OCI-LY1 (cell line): ENCODE measurements around the gene HMGB3.

Experiments
- H2AFZ ChIP-seq: fragments of 200-600 bp; sonication (generic), shearing (Covaris generic); 2 replicates; pipeline ENCODE4 v1.6.0; 2014; ENCODE audit warnings: antibody characterized with exemption, mild to moderate bottlenecking, low read length
- H3F3A ChIP-seq: fragments of 200-600 bp; sonication (generic), shearing (Covaris generic); 2 replicates; pipeline ENCODE4 v1.6.0; 2014; ENCODE audit warnings: mild to moderate bottlenecking, antibody characterized with exemption, low read length, moderate library complexity; ENCODE audit not compliant: insufficient read depth
- H3K27ac ChIP-seq: fragments of 200-600 bp; sonication (generic); 2 replicates; pipeline ENCODE4 v1.5.1; 2014; ENCODE audit warnings: low read length, mixed run types, mild to moderate bottlenecking, low read depth; ENCODE audit not compliant: poor library complexity, severe bottlenecking
- H3K27me3 ChIP-seq: fragments of 200-600 bp; sonication (generic); 2 replicates; pipeline ENCODE4 v1.6.0; 2014; ENCODE audit warnings: antibody characterized with exemption, mild to moderate bottlenecking, low read length, moderate library complexity; ENCODE audit not compliant: insufficient read depth
- H3K36me3 ChIP-seq: fragments of 200-600 bp; sonication (generic); 2 replicates; pipeline ENCODE4 v1.6.1; 2014; ENCODE audit warnings: mild to moderate bottlenecking, antibody characterized with exemption, low read length, moderate library complexity, mixed read lengths; ENCODE audit not compliant: insufficient read depth
- H3K4me1 ChIP-seq: fragments of 200-600 bp; sonication (generic); 2 replicates; pipeline ENCODE4 v1.5.1; 2014; ENCODE audit warnings: mild to moderate bottlenecking, low read length, moderate library complexity; ENCODE audit not compliant: insufficient read depth, severe bottlenecking
- H3K4me2 ChIP-seq: fragments of 200-600 bp; sonication (generic), shearing (Covaris generic); 2 replicates; pipeline ENCODE4 v1.6.1; 2014; ENCODE audit warnings: low read length
- H3K4me3 ChIP-seq: fragments of 200-600 bp; sonication (generic); 2 replicates; pipeline ENCODE4 v1.5.1; 2014; ENCODE audit warnings: low read length, low read depth, mild to moderate bottlenecking, mixed read lengths; ENCODE audit not compliant: poor library complexity, severe bottlenecking
- H3K79me2 ChIP-seq: fragments of 200-600 bp; shearing (Covaris generic); 2 replicates; pipeline ENCODE4 v1.6.1; 2016; ENCODE audit warnings: mixed run types, low read length, mixed read lengths; ENCODE audit not compliant: insufficient read depth
- H3K9ac ChIP-seq: fragments of 200-600 bp; sonication (generic), shearing (Covaris generic); 2 replicates; pipeline ENCODE4 v1.6.1; 2014; ENCODE audit warnings: mild to moderate bottlenecking, low read length, mixed read lengths
- H3K9me2 ChIP-seq: fragments of 200-600 bp; sonication (generic), shearing (Covaris generic); 2 replicates; pipeline ENCODE4 v1.6.1; 2014; ENCODE audit warnings: low read depth, mild to moderate bottlenecking, low read length, mixed read lengths
- H3K9me3 ChIP-seq: fragments of 200-600 bp; shearing (Covaris generic); 2 replicates; pipeline ENCODE4 v1.6.1; 2014; ENCODE audit warnings: low read length, mixed read lengths
- H4K20me1 ChIP-seq: fragments of 200-600 bp; sonication (generic), shearing (Covaris generic); 2 replicates; pipeline ENCODE4 v1.6.0; 2016; ENCODE audit warnings: mild to moderate bottlenecking, low read length; ENCODE audit not compliant: insufficient read depth
- EZH2 ChIP-seq: fragments of 200-600 bp; sonication (generic), shearing (Covaris generic); IDR thresholded peaks from 2 replicates; pipeline ENCODE4 v1.8.0; 2017; ENCODE audit warnings: borderline replicate concordance, mixed run types, mild to moderate bottlenecking, antibody characterized with exemption, low read length, moderate library complexity, mixed read lengths
- TF ChIP-seq, protein P1 (sequence below): fragments of 200-600 bp; sonication (generic), shearing (Covaris generic); IDR thresholded peaks from 2 replicates; pipeline ENCODE4 v1.5.1; 2017; ENCODE audit warnings: mild to moderate bottlenecking, antibody characterized with exemption, low read length, moderate library complexity, mixed read lengths

Gene HMGB3

DNA sequence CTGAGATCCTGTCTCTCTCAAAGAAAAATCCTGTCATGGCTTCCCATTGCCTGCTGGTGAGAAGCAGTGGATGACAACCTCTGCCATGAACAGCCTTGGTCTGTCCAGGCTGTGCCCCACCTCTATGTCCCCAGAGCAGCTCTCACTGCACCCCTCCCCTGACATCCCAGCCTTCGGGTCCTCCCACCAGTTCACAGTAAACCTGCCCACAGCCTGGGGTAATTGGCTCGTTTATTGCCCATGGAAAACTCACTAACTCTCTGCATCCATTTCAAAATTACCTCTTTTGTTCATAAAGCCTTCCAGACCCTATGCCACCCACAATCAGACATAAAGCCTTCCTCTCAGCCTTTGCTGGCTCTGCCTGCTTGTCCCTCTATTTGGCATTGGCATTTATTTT lies 10.7 kb upstream of the HMGB3 start:
- Histone ChIP-seq H3K4me3 (no peak overlapping the region), H3K9ac (no peak overlapping the region), H3K9me2 (no peaks in the 10 kb centered on the region), H3F3A (no peaks in the 10 kb centered on the region), H3K4me2 (no peak overlapping the region), H3K4me1 (no peaks in the 10 kb centered on the region), H3K27ac (no peak overlapping the region), H3K36me3 (no peaks in the 10 kb centered on the region), H2AFZ (no peak overlapping the region), H3K27me3 (no peaks in the 10 kb centered on the region), H3K79me2 (no peaks in the 10 kb centered on the region), H4K20me1 (no peaks in the 10 kb centered on the region), H3K9me3 (no peaks in the 10 kb centered on the region)
- no peak for TF ChIP-seq EZH2
- TF ChIP-seq, protein P1, sequence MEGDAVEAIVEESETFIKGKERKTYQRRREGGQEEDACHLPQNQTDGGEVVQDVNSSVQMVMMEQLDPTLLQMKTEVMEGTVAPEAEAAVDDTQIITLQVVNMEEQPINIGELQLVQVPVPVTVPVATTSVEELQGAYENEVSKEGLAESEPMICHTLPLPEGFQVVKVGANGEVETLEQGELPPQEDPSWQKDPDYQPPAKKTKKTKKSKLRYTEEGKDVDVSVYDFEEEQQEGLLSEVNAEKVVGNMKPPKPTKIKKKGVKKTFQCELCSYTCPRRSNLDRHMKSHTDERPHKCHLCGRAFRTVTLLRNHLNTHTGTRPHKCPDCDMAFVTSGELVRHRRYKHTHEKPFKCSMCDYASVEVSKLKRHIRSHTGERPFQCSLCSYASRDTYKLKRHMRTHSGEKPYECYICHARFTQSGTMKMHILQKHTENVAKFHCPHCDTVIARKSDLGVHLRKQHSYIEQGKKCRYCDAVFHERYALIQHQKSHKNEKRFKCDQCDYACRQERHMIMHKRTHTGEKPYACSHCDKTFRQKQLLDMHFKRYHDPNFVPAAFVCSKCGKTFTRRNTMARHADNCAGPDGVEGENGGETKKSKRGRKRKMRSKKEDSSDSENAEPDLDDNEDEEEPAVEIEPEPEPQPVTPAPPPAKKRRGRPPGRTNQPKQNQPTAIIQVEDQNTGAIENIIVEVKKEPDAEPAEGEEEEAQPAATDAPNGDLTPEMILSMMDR, result no peak

DNA sequence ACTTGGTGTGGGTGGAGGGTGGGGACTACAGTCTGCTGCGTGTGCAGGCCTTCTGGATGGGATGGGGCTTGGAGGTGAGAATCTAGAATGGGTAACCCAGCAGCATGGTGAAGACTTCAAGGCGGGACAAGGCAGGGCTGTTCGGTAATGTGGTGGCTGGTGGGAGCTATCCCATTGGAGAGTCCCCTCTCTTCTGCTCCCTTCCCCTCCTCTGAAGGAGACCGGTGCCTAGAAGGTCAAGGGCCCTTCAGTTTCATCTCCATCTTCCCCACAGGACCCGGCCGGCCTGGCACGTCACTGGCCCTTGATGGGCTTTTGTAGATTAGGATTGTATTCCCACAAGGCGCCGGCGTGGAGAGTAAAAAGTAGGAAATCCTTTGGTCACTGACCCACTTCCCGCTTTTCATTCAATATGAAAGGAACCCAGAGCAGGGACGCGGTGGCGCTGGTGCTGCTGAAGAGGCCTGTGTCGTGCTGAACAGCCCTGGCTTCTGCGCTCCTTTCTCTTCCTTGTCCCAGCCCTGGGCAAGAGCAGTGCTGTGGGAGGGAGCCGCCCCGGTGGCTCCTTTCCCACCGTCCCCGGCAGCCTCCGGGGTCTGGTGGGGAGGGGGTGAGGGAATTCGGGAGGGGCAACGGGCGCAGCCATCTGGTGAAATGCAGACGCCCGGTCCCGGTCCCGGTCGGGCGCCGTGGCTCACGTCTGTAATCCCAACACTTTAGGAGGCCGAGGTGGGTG lies 7.3 kb upstream of the HMGB3 start:
- TF ChIP-seq, protein P1, result no peak
- TF ChIP-seq EZH2, result no peak
- Histone ChIP-seq H3K79me2 (no peaks in the 10 kb centered on the region), H3K9ac (no peak overlapping the region), H3K4me2 (no peak overlapping the region), H3K36me3 (no peaks in the 10 kb centered on the region), H3K4me3 (no peak overlapping the region), H2AFZ (no peak overlapping the region), H3K9me2 (no peaks in the 10 kb centered on the region), H3K4me1 (no peaks in the 10 kb centered on the region), H3K9me3 (no peaks in the 10 kb centered on the region), H3K27me3 (no peaks in the 10 kb centered on the region), H3K27ac (no peak overlapping the region), H3F3A (no peaks in the 10 kb centered on the region), H4K20me1 (no peaks in the 10 kb centered on the region)

DNA sequence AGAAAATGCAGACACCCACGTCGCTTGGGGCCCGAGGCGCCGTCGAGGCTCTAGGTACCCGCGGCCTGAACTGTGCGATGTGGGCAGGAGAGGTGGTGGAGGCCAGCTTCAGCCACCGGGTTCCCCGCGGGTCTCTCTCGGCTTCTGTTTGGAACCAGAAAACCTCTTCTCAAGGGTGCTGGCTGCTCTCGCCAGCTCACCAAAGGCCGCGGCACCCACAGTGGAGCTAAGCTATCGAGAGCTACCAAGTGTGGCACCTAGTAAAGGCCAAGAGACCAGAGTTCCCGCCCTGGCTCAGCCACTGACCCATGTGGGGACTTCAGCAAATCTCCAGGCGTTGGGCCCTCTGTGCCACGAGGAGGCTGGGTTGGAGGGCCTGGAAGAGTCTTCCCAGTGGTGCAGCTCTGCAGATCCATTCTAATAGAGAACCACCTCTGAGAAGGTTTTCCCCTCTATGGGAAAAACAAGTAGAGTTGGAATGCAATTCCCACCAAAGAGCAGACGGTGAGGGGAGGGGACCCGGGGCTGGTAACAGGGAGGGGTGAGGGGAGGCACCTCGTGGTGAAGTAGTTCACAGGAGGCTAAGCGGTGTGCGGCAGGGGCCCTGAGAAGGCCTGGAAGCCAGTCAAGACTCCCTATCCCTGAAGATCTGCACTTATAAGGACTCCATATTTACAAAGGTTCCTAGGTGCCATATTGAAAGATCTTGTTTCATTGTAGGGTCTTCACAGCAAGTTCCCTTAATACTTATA lies 5.5 kb upstream of the HMGB3 start:
- H2AFZ ChIP-seq, result no peak overlapping the region
- H3K27me3 ChIP-seq, result no peaks in the 10 kb centered on the region
- no peaks in the 10 kb centered on the region for H3F3A ChIP-seq
- H3K9ac ChIP-seq, result no peak overlapping the region
- H3K4me3 ChIP-seq, result no peak overlapping the region
- H3K9me3 ChIP-seq, result no peaks in the 10 kb centered on the region
- H3K27ac ChIP-seq, result no peak overlapping the region
- no peaks in the 10 kb centered on the region for H3K9me2 ChIP-seq
- H3K4me1 ChIP-seq, result peaks cover 4% of the 10 kb centered on the region
- no peaks in the 10 kb centered on the region for H4K20me1 ChIP-seq
- no peak overlapping the region for H3K4me2 ChIP-seq
- TF ChIP-seq EZH2, result no peak
- H3K36me3 ChIP-seq, result no peaks in the 10 kb centered on the region
- no peaks in the 10 kb centered on the region for H3K79me2 ChIP-seq
